Natural killer cell (primary cell): ENCODE data around the gene TLCD2. TPM values are rescaled to one million over a fixed set of nuclear protein-coding genes. Genes with fewer than 3 reads are reported as not detected.
"Not testable (repeated sequence)": the region's sequence is repeated elsewhere in the genome, so short reads cannot be mapped to it uniquely, and the experiment has no call there.

Experiments used
- ATAC-seq, 3 donors: fragments of 150-1000 bp in 2 of 3; fragments of 200-7000 bp in 1 of 3; cut with Tn5 transposase; 1 replicate in 1 of 3; 2 replicates in 2 of 3; pipeline ENCODE4 v1.10.0; 2021; ENCODE audit warnings: mild to moderate bottlenecking in 2 of 3, moderate library complexity in 2 of 3
- DNase-seq, 2 donors: peaks; one replicate each; pipeline versions ENCODE4 v3.0.0 to v3.0.0-alpha.2; 2013 to 2021; ENCODE audit warnings: mixed read lengths in 1 of 2
- H3K27ac ChIP-seq: one replicate; pipeline ENCODE4 v1.5.1; 2013; ENCODE audit warnings: mild to moderate bottlenecking, low read length
- H3K27me3 ChIP-seq: one replicate; pipeline ENCODE4 v1.6.1; 2013; ENCODE audit warnings: low read length; ENCODE audit not compliant: control insufficient read depth, insufficient read depth
- H3K36me3 ChIP-seq: one replicate; pipeline ENCODE4 v1.6.1; 2013; ENCODE audit warnings: low read length; ENCODE audit not compliant: control insufficient read depth, insufficient read depth
- H3K4me1 ChIP-seq: one replicate; pipeline ENCODE4 v1.6.1; 2013; ENCODE audit warnings: low read length; ENCODE audit not compliant: control insufficient read depth, insufficient read depth
- H3K4me3 ChIP-seq: one replicate; pipeline ENCODE4 v1.5.1; 2013; ENCODE audit warnings: low read length
- H3K9me3 ChIP-seq: one replicate; pipeline ENCODE4 v1.6.1; 2013; ENCODE audit warnings: low read length; ENCODE audit not compliant: control insufficient read depth, insufficient read depth
- H3K27ac Mint-ChIP-seq, 2 donors: one replicate each; pipeline ENCODE4 v1.8.0; 2022; ENCODE audit warnings: mild to moderate bottlenecking in 2 of 2, mixed read lengths in 2 of 2, moderate library complexity in 1 of 2
- H3K27me3 Mint-ChIP-seq, 2 donors: one replicate each; pipeline ENCODE4 v1.8.0; 2022; ENCODE audit warnings: low read depth in 2 of 2, mixed read lengths in 2 of 2
- H3K36me3 Mint-ChIP-seq: one replicate; pipeline ENCODE4 v1.8.0; 2022; ENCODE audit warnings: mixed read lengths
- H3K4me1 Mint-ChIP-seq, 2 donors: one replicate each; pipeline ENCODE4 v1.8.0; 2022; ENCODE audit warnings: mixed read lengths in 2 of 2
- H3K4me3 Mint-ChIP-seq: one replicate; pipeline ENCODE4 v1.8.0; 2022; ENCODE audit warnings: mild to moderate bottlenecking, moderate library complexity, mixed read lengths
- H3K9me3 Mint-ChIP-seq, 2 donors: one replicate each; pipeline ENCODE4 v1.8.0; 2022; ENCODE audit warnings: mixed read lengths in 2 of 2
- CTCF ChIP-seq: fragments of 200-600 bp; IDR thresholded peaks from one replicate; pipeline ENCODE4 v1.8.0; 2022; ENCODE audit warnings: antibody characterized with exemption
- WGBS: methylation state at CpG from one replicate; pipeline ENCODE4 v1.1.7; 2013; ENCODE audit warnings: missing lambda C conversion rate; ENCODE audit not compliant: insufficient coverage; 5-methylcytosine and 5-hydroxymethylcytosine counted together
- intact Hi-C: fragments of 100-400 bp; cut with micrococcal nuclease; formaldehyde crosslinking; loops from one replicate; pipeline ENCODE4 v1.14.2; 2022
- total RNA-seq, 4 donors: library from RNA; stranded (reverse); fragments of 120-200 nt in 1 of 4; gene quantifications; one replicate each; pipeline versions ENCODE4 v1.2.3 to v1.2.4, GENCODE V29; 2013 to 2022

The TLCD2 gene
- total RNA-seq, 3 donors from 2014 or later (not counting 1 experiment from before 2014, with no cell fraction given), result 0.18 to 0.28 (median 0.28) TPM

GRCh38 chr17:1697681-1698080 is 12.5 kb downstream of the TLCD2 start:
- no peak overlapping the region for H3K4me3 Mint-ChIP-seq
- intact Hi-C loops, result no loop called here
- WGBS, result 59% methylated on average over 5 of the region's 5 CpGs
- no peak for ATAC-seq
- H3K36me3 Mint-ChIP-seq, result no peaks in the 10 kb centered on the region
- peaks cover 0 to 4% of the 10 kb centered on the region in 2 donors for H3K27me3 Mint-ChIP-seq
- Histone ChIP-seq H3K9me3 (no peaks in the 10 kb centered on the region), H3K36me3 (no peaks in the 10 kb centered on the region), H3K4me3 (no peak overlapping the region), H3K4me1 (no peaks in the 10 kb centered on the region), H3K27me3 (no peaks in the 10 kb centered on the region), H3K27ac (no peak overlapping the region)
- no peaks in the 10 kb centered on the region for H3K4me1 Mint-ChIP-seq
- no peak for TF ChIP-seq CTCF
- H3K9me3 Mint-ChIP-seq, result no peaks in the 10 kb centered on the region
- DNase-seq, result no peak
- no peak overlapping the region for H3K27ac Mint-ChIP-seq

- no peak for DNase-seq
- Mint-ChIP-seq H3K27me3 (peaks cover 0 to 10% of the 10 kb centered on the region in 2 donors), H3K36me3 (no peaks in the 10 kb centered on the region), H3K4me3 (no peak overlapping the region), H3K4me1 (no peaks in the 10 kb centered on the region), H3K27ac (no peak overlapping the region), H3K9me3 (no peaks in the 10 kb centered on the region)
- no peak for ATAC-seq
- Histone ChIP-seq H3K9me3 (no peaks in the 10 kb centered on the region), H3K27me3 (no peaks in the 10 kb centered on the region), H3K4me1 (no peaks in the 10 kb centered on the region), H3K4me3 (no peak overlapping the region), H3K36me3 (no peaks in the 10 kb centered on the region), H3K27ac (no peak overlapping the region)
- intact Hi-C loops, result no loop called here
- WGBS, result 91% methylated on average over 7 of the region's 8 CpGs
- TF ChIP-seq CTCF, result no peak
These were observed 14.8 kb downstream of the TLCD2 start for GRCh38 chr17:1695365-1695764.

GRCh38 chr17:1693339-1693738 is 16.8 kb downstream of the TLCD2 start:
- no peaks in the 10 kb centered on the region for H3K4me1 Mint-ChIP-seq
- intact Hi-C loops, result no loop called here
- peaks cover 0 to 10% of the 10 kb centered on the region in 2 donors for H3K27me3 Mint-ChIP-seq
- TF ChIP-seq CTCF, result no peak
- H3K9me3 Mint-ChIP-seq, result no peaks in the 10 kb centered on the region
- no peaks in the 10 kb centered on the region for H3K36me3 ChIP-seq
- WGBS, result 80% methylated on average over 7 of the region's 7 CpGs
- no peak overlapping the region for H3K27ac ChIP-seq
- H3K4me3 ChIP-seq, result no peak overlapping the region
- no peaks in the 10 kb centered on the region for H3K4me1 ChIP-seq
- no peak overlapping the region for H3K4me3 Mint-ChIP-seq
- H3K36me3 Mint-ChIP-seq, result no peaks in the 10 kb centered on the region
- ATAC-seq, result no peak
- H3K27ac Mint-ChIP-seq, result no peak overlapping the region
- DNase-seq, result no peak
- H3K9me3 ChIP-seq, result no peaks in the 10 kb centered on the region
- H3K27me3 ChIP-seq, result no peaks in the 10 kb centered on the region

- Mint-ChIP-seq H3K4me1 (no peaks in the 10 kb centered on the region), H3K4me3 (no peak overlapping the region), H3K36me3 (no peaks in the 10 kb centered on the region), H3K27me3 (peaks cover 0 to 10% of the 10 kb centered on the region in 2 donors), H3K9me3 (no peaks in the 10 kb centered on the region), H3K27ac (no peak overlapping the region)
- WGBS, result 82% methylated on average over 2 of the region's 8 CpGs
- Histone ChIP-seq H3K36me3 (no peaks in the 10 kb centered on the region), H3K9me3 (no peaks in the 10 kb centered on the region), H3K27ac (no peak overlapping the region), H3K27me3 (no peaks in the 10 kb centered on the region), H3K4me1 (no peaks in the 10 kb centered on the region), H3K4me3 (no peak overlapping the region)
- intact Hi-C loops, result no loop called here
- DNase-seq, result no peak
- no peak for TF ChIP-seq CTCF
- ATAC-seq, result no peak
These were observed 19.5 kb downstream of the TLCD2 start for GRCh38 chr17:1690544-1691221.

GRCh38 chr17:1688405-1688804 is 21.8 kb downstream of the TLCD2 start:
- ATAC-seq, DNase-seq, H3K4me3 ChIP-seq, H3K4me3 Mint-ChIP-seq, H3K27me3 ChIP-seq, H3K9me3 ChIP-seq, H3K27me3 Mint-ChIP-seq, H3K9me3 Mint-ChIP-seq, H3K36me3 Mint-ChIP-seq, H3K27ac Mint-ChIP-seq, H3K36me3 ChIP-seq, H3K27ac ChIP-seq, intact Hi-C loops: not testable (repeated sequence)
- WGBS, result no CpG with 5 or more reads among the region's 6 CpGs
- peaks cover 16 to 18% of the 10 kb centered on the region in 2 donors for H3K4me1 Mint-ChIP-seq
- peaks cover 14% of the 10 kb centered on the region for H3K4me1 ChIP-seq
